ENCODE measurements around the gene CASK. TPM values are rescaled to one million over a fixed set of nuclear protein-coding genes. Genes with fewer than 3 reads are reported as not detected.

The CASK gene
- total and polyA plus RNA-seq, 2 of the 13 experiments (the other 11 are each of a cell fraction or from before 2014, with no cell fraction given), result 14.5 to 16.0 TPM

- ChIA-PET CTCF (ENCODE audit: low intra/inter-chr PET ratio, low total read pairs) (no interaction called here), POLR2A (no interaction called here)
- Histone ChIP-seq H3K4me3 (replicated peaks in 1 of 3; ENCODE audit: insufficient read depth in 1 of 3, low read depth in 2 of 3, low read length in 3 of 3) (no peak overlapping the region), H3K27me3 (ENCODE audit: control insufficient read depth in 1 of 2, insufficient read depth in 2 of 2, low read length in 2 of 2) (no peaks in the 10 kb centered on the region), H3K4me2 (ENCODE audit: low read depth, low read length) (no peak overlapping the region; the same call in 1 of the 2 replicates), H3K9ac (ENCODE audit: insufficient read depth, low read depth, low read length) (no peak overlapping the region), H2AFZ (ENCODE audit: low read length) (no peak overlapping the region), H3K27ac (ENCODE audit: extremely low read length, insufficient read depth, low read length) (no peak overlapping the region), H3K79me2 (ENCODE audit: insufficient read depth, low read length) (no peaks in the 10 kb centered on the region), H3K4me1 (ENCODE audit: insufficient read depth, low read length) (no peaks in the 10 kb centered on the region), H4K20me1 (ENCODE audit: insufficient read depth, low read length) (no peaks in the 10 kb centered on the region), H3K9me3 (ENCODE audit: low read length) (no peaks in the 10 kb centered on the region), H3K36me3 (replicated peaks in 1 of 2; ENCODE audit: control insufficient read depth in 1 of 2, insufficient read depth in 2 of 2, low read length in 2 of 2) (no peaks in the 10 kb centered on the region)
- BruUV-seq (replicated peaks), result no TSS peak
- TF ChIP-seq ZSCAN31 (CRISPR knock-in tag; IDR thresholded peaks at IDR 0.05; ENCODE audit: low read depth) (no peak), MTERF4 (CRISPR knock-in tag; IDR thresholded peaks at IDR 0.05) (no peak), ZNF547 (CRISPR knock-in tag; IDR thresholded peaks at IDR 0.05) (no peak), ZNF569 (CRISPR knock-in tag; IDR thresholded peaks at IDR 0.05; ENCODE audit: borderline replicate concordance) (no peak), ZNF501 (CRISPR knock-in tag; IDR thresholded peaks at IDR 0.05) (no peak), REST (IDR thresholded peaks at IDR 0.05; ENCODE audit: borderline replicate concordance in 1 of 2, low read depth in 1 of 2, low read length in 2 of 2) (no peak), ZBTB46 (CRISPR knock-in tag; IDR thresholded peaks at IDR 0.05; ENCODE audit: borderline replicate concordance) (no peak), ZNF770 (CRISPR knock-in tag; IDR thresholded peaks at IDR 0.05) (no peak), GTF2F1 (IDR thresholded peaks at IDR 0.05; ENCODE audit: low read length) (no peak), MNT (IDR thresholded peaks at IDR 0.05) (no peak), XRCC5 (optimal IDR thresholded peaks at IDR 0.05; ENCODE audit: low read length) (no peak), ZFP36L1 (CRISPR knock-in tag; IDR thresholded peaks at IDR 0.05) (no peak), HIVEP1 (CRISPR knock-in tag; IDR thresholded peaks at IDR 0.05) (no peak), POLR2A (IDR thresholded peaks at IDR 0.05; ENCODE audit: insufficient read depth in 1 of 2, low read depth in 2 of 2, low read length in 2 of 2) (no peak)
- 46% methylated on average over 8 of the region's 12 CpGs for WGBS (ENCODE audit: low lambda C conversion rate)
- FAIRE-seq (no peak), ATAC-seq (no peak), DNase-seq (ENCODE audit: low spot score) (no peak)
- in situ Hi-C loops (cut with HindIII; ENCODE audit: extremely low pct_ligation_motif_present, low pct_unique_long_range_greater_than_20kb) (no loop called here), intact Hi-C loops (cut with micrococcal nuclease; ENCODE audit: unreplicated experiment) (no loop called here)
These were observed 431.9 kb downstream of the CASK start for GRCh38 chrX:41491267-41492004.

Measured in HepG2 (cell line).